NCI-H526 treated with DMSO at 0.1 percent for 48 hours (cell line): ENCODE measurements around the gene ACO2.
A peak's percentile ranks its signal among the peaks of the same experiment; 100 is the strongest.

ENCODE experiments used
- DNase-seq: peaks from one replicate; lab custom pipeline; 2025; lab: John Stamatoyannopoulos, UW

ACO2 gene

DNA sequence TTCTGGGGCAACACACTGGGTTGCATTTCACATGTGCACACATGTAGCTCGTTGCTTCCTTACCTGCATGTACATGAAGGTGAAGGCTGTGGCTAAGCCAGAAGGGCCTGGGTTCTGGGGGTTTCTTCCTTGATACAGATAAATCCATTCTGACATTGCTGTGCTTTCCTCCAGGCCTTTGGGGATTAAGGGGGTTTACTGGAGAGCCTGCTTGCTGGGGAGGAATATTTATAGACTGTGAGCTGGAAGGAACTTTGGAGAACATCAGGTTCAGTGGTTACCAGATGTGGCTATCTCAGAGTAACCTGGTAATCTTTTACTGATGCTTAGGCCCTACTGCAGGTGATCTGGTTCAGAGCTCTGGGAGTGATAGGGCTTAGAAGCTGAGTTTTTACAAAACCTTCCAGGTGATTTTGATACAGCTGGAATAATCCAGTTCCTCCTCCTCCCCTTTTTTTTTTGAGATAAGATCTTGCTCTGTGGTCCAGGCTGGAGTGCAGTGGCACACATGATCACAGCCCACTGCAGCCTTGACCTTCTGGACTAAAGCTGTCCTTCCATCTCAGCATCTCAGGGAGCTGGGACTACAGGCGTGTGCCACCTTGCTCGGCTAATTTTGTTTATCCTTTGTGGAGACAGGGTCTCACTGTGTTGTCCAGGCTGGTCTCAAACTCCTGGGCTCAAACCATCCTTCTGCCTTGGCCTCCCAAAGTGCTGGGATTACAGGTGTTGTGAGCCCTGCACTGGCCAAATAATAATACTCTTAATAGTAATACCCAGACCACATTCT is 19.9 kb downstream of the ACO2 start:
- no peak for DNase-seq

DNA sequence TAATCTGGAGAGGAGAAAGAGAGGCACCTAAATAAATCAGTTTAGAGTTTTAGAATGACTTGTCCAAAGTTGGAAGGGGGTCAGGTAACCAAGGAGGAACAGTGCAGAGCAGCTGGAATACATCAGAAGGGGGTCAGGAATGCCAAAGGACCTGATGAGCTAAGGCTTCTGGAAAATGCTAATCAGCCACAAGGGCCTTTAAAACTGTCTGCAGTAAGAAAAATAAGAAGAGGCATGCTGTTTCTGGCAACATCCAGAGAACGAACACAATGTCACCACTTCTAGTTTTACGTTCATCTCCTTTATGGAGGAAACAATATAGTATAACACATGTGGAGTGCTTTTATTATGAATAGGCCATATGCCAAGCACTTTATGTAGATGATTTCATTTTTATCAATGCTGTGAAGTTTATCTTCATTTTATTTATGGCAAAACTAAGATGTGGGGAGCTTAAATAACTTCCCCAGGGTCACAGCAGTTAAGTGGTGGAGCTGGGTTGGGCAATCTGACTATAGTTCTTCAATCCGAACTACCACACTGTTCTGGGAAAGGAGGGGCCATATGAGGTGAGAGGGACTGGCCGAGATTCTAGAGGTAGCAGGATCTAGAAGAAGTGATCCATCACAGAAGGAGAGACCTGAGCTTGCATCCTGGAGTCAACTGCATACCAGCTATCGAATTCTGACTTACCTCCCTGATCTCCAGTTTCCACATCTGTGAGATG is 22.6 kb downstream of the ACO2 start:
- no peak for DNase-seq

DNA sequence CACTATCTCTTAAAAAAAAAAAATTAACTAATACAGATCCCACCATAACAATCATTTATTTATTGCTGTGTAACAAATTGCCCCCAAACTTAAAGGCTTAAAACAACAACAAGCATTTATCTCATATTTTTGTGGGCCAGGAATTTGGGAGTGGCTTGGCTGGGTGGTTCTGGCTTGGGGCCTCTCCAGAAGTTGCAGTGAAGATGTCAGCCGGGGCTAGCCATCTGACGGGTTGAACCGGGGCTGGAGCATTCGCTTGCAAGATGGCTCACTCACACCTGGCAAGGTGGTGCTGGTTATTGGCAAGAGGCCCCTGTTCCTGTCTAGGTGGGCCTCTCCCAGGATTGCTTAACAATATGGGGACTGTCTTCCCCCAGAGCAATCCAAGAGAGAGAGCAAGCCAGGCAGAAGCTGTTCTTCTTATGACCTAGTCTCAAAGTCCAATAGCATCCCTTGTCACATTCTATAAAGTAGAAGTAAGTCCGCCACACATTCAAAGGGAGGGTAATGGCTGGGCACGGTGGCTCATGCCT is 29.5 kb downstream of the ACO2 start:
- DNase-seq: no peak

DNA sequence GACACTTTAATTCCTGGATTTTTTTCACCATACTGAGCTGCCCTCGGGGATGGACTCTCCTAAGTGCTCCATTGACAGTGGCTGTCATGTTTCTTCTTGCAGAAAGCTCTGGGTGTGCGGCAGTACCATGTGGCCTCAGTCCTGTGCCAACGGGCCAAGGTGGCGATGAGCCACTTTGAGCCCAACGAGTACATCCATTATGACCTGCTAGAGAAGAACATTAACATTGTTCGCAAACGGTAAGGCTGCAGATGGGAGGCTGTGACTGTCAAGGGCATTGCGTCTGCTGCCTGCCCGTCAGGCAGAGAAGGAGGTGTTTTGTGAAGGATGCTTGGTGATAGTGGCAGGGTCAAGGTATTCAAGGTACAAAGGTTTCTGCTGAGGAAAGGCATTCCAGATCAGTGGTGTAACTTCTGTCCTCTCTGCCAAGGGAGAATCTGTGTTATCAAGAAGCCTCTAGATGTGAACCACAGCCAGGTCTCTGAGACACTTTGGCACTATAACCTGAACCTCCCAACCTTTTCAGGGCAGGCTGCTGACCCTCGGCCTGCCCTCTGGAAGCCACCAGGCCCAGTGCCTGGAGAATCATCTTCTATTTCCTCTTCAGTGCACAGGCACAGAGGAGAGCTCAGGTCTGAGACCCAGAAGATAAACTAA is 30.8 kb downstream of the ACO2 start:
- no peak for DNase-seq

DNA sequence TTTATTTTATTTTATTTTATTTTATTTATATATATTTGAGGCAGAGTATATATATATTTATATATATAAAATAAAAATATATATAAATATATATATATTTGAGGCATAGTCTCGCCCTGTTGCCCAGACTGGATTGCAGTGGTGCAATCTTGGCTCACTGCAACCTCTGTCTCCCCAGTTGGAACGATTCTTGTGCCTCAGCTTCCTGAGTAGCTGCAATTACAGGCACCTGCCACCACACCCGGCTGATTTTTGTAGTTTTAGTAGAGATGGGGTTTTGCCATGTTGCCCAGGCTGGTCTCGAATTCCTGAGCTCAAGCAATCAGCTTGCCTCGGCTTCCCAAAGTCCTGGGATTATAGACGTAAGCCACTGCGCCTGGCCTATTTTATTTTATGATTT is 31.4 kb downstream of the ACO2 start:
- DNase-seq: no peak

DNA sequence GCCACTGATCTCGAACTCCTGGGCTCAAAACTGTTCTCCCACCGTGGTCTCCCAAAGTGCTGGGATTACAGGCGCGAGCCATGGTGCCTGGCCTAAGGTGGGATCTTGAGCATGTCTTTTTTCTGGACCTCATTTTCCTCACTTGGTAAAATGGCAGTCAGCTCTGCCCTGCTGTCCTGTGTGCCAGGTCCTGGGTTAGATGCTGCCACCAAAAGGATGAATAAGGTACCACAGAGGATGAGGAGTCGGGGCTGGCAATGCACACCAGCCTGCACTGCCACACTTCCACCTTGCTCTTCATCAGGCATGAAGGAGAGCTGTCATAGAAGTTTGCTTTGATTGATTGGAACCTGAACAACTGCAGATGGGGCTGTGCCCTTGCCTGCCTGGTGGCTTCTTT is 32.3 kb downstream of the ACO2 start:
- no peak for DNase-seq

DNA sequence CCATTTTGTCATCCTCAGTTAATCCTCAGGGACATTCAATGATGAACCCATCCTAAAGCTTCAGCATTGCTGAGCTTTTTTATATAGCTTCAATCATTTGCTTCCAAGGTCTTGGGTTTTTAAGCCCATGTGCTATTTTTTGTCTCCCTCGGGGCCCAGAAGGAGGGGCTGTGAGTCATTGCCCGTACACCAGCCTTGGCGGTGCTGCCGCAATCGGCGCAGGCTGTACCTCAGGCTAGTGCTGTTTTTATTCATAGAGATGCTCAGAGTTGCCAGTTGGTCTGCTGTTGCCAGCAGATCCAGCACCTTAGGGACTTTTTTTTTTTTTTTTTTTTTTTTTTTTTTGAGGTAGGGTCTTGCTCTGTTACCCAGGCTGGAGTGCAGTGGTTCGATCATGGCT is 35.5 kb downstream of the ACO2 start:
- DNase-seq: no peak

DNA sequence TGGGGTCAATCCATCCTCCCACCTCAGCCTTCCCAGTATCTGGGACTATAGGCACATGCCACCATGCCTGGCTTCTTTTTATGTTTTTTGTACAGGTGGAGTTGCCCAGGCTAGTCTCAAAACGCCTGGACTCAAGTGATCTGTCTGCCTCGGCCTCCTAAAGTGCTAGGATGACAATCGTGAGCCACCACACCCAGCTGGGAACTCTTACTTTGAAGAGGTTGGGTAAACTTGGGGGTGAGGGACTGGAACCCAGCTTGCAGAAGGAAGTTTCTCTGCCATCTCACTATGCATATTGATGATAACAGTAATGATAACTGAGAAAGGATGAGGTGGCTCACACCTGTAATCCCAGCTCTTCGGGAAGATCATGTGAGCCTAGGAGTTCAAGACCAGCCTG is 35.9 kb downstream of the ACO2 start:
- DNase-seq: no peak

DNA sequence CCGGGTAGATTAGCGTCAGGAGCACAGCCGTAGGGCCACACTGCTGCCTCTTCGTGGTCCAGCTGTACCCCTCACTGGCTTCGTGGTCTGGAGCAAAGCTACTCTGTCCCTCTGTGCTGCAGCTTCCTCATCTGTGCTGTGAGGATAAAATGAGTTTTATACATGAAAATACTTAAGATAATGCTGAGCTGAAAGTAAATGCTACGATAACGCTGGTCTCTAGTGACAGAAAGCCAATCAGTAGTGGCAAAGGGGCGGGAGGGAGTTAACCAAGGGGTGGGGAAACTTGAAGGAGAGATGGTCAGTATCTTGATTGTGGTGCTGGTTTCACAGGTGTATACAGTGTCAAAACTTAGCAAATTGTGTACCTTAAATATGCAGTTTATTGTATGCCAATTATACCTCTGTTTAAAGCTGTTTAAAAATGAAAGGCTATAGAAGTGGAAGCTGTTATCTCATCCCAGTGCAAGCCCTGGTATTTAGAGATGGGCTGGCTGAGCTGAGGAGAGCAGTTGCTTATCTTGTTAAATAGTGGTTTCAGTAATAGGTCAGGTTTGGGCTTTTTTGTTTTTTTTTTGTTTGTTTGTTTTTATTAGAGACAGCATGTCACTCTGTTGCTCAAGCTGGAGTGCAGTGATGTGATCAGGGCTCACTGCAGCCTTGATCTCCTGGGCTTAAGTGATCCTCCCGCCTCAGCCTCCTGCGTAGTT is 36.7 kb downstream of the ACO2 start:
- no peak for DNase-seq

DNA sequence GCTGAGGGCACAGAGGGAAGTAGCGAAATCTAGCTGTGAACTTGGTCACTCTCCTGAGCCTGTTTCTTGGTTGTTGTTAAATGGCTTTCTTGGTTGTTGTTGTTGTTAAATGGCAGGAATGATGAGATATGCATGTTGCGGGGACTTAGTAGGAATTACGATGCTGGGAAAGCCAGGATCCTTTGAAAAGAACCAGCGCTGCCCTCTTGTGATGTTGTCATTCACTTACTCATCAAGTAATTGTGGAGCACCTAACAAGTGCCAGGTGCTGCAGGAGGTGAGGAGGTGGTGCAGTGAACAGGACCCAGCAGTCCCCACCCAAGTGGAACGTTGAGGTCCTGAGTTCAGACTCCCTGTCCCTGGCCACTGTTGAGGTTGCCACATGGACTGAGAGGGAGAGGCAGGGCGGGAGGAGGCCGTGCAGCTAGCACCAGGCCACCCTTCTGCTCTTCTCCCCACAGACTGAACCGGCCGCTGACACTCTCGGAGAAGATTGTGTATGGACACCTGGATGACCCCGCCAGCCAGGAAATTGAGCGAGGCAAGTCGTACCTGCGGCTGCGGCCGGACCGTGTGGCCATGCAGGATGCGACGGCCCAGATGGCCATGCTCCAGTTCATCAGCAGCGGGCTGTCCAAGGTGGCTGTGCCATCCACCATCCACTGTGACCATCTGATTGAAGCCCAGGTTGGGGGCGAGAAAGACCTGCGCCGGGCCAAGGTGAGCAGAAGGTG is 38.6 kb downstream of the ACO2 start:
- no peak for DNase-seq

DNA sequence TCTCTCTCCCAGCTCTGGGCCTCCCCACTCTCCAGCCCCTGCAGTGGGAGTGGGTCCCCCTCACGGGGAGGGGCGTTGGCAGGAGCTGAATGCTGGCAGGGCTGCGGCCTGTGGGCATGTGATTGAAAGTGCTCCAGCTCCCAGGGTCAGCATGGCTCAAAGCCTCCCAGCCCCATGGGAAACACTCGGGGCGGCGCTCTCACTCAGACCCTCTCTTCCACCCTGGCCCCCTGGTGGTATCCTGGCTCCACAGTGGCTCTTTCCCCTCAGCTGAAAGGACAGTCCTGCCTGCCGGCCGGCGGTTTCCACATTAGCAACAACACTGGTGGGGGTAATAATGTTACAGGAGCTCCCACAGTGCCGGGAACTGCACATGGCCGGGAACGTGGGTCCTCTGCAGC is 39.9 kb downstream of the ACO2 start:
- no peak for DNase-seq

DNA sequence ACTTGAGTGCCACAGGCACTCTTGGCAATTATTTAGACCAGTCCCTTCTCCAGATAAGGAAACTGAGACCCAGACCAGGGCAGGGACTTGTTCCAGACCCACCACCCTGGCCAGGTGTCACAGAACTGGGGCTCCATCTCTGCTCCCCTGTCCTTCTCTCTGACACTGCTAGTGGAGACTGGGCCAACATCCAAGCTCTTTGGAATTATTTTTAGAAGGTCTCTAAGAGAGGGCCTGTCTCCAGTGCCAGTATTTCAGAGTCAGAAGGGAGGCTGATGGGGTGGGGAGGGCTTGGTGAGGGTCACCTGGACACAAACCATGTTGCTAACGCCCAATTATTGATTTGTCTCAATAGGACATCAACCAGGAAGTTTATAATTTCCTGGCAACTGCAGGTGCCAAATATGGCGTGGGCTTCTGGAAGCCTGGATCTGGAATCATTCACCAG is 42.6 kb downstream of the ACO2 start:
- no peak for DNase-seq

DNA sequence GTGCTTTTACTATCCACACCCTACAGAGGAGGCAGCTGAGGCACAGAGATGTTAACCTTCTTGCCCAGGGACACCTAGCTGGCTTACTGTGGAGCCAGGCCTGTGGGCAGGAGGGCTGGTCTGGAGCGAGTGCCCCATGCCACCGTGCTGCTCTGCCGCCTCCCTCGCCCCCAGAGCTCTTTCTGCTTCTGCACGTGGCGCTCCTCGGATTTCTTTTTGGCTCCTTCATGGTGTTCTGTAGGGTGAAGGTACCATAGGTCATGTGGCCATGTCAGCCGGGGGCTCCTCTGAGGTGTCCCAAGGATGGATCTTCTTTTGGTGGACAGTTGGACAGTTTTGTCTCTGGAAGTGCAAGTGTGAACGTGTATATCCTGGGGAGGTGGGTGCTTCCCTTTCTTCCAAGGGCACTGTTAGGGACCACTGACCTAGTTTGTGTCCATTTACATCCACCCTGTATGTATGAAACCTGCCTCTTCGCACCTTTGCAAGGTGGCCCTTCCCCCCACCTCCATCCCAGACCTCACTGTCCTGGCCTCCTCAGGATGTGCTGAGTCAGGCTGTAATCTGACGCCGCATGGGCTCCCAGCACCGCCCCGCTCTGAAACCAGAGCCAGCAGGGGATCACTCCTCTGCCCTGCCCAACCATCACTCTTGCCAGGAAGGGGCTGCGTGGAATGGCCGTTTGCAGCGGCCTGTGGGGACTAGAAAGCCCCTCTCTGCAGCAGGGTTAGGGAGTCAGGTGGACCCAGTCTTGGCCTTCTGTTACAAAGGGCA is 43.7 kb downstream of the ACO2 start:
- DNase-seq: peak; percentile 17

DNA sequence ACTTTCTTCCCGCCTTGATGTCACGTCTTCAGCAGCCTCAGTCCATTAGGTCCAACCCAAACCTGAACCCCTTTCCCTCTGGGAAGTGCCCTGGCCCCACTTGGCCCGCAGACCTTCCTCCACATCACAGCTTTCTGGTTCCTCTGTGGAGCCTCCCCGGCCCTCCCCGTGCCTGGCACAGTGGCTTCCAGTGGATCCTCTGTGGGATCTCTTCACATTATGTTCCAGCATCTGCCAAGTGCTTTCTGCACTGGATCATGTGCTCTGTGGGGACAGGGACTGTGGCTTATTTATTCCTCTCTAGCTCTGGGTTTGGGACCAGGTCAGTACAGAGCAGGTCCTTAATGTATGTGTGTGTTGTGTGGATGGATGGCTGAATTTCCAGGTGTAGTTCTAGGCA is 44.5 kb downstream of the ACO2 start:
- no peak for DNase-seq

DNA sequence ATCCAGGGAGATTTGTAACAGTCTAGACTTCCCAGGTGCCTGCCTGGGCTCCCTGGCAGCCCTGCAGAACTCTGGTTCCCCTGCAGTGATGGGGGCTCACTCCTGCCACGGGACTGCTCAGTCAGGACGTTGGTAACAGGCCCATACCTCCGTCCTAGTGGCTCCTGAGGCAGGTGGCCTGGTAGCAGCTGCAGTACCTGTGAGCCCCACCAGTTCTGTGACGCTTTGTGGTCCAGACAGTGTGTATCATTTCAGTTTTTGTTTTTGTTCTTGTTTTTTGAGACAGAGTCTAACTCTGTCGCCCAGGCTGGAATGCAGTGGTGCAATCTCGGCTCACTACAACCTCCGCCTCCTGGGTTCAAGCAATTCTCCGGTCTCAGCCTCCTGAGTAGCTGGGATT is 47.5 kb downstream of the ACO2 start:
- DNase-seq: no peak

DNA sequence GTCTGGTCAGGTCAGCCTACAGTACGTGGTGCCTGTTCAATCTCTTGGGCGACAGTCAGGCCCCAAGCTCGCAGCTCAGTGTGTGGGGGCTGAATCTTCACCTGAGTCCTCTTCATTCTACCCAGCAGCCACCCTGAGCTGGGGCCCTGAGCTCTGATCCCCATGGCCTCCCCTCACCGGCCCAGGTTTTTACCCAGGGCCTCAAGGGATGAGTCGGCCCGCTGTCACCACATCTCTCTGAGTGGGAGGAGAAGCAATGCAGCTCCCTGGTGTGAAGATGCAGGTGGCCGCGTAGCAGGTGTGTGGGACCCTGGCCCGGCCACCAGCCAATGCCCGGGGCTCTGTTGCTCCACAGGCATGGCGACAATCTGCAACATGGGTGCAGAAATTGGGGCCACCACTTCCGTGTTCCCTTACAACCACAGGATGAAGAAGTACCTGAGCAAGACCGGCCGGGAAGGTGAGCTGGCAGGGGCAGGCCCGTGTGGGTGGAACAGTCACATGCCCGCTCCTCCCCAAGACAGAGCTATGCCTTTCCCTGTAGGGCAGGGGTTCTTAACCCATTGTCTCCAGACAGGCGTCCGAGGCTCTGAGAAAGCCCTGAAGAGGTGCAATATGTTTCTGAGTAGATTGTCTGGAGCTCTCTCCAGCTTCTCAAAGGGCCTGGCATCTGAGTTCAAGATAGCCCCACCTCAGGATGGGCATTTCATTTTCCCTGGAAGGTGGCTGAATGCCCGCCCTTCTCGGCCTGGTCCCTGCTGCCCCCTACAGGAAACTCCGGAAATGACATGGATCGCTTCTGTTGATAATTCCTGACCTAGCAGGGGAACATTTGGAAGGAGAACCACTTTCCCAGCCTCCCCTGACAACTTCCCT is 48.5 kb downstream of the ACO2 start:
- no peak for DNase-seq

DNA sequence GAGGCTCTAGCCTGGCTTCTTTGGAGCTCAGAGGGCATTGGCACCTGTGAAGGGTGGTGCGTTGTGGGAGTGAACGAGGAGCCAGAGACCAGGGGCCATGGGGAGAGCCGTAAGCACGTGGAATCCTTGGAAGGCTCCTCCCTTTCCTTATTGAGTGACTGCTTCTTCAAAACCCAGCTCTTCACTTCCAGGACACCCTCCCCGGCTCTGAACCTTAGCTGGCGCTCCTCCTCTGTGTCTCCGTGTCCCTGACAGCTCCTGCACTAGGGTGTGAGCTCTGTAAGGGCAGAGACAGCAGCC is 49.1 kb downstream of the ACO2 start:
- DNase-seq: no peak

DNA sequence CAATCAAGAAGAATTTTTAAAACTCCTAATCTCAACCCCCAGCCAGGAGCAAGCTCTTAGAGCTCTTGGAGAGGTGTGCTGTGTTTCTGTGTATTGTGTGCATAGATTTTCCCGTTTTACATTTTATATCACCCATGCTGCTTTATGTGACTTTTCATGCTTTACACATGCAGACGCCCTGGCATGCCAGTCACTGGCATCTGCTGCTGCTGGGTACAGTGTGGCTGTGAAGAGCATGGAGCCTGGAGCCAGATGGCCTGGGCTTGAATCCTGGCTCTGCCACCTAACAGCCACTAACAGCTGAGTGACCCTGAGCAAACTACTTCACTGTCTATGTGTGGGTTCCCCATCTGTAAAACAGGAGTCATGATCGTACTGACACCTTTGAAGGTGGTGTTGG is 52.2 kb downstream of the ACO2 start:
- DNase-seq: no peak

DNA sequence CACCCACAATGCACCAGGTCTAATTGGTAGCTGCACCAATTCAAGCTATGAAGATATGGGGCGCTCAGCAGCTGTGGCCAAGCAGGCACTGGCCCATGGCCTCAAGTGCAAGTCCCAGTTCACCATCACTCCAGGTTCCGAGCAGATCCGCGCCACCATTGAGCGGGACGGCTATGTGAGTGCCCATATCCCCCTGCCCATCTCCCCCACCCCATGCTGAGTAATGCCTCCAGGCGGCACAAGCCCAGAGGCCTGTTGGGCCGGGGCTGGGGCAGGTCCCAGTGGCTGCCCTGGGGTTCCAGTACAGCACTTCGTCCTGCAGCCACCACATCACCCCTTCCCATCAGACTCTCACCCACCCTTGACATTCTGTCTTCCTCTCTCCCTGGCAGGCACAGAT is 53.9 kb downstream of the ACO2 start:
- DNase-seq: no peak
